Measurements from ENCODE around the gene ZCCHC8. TPM values are rescaled to one million over a fixed set of nuclear protein-coding genes. Genes with fewer than 3 reads are reported as not detected.
"Not testable (repeated sequence)": the region's sequence is repeated elsewhere in the genome, so short reads cannot be mapped to it uniquely, and the experiment has no call there.

ZCCHC8 gene
- total and polyA plus RNA-seq, 2 donors (not counting 3 experiments of a cell fraction or from before 2014, with no cell fraction given), result 10.0 to 24.4 TPM

DNA sequence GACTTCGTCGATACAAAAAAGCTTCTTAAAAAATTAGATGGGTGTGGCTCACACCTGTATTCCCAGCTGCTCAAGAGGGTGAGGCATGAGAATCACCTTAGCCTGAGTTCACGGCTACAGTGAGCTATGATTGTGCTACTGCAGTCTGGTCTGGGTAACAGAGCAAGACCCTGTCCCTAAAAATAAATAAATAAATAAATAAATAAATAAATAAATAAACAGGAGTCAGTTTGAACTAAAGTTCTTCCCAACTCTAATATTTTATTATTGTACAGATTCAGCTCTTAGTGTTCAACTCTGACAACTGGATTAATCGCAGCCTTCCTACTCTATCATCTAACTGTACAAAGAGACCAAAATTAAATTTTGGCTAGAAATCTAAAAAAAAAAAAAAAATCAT, 65.5 kb downstream of the ZCCHC8 start:
- H3K36me3 ChIP-seq (ENCODE audit: control insufficient read depth in 2 of 2, extremely low read depth in 1 of 2, insufficient read depth in 2 of 2, low read length in 2 of 2), result no peaks in the 10 kb centered on the region
- TF ChIP-seq JUN (IDR thresholded peaks at IDR 0.05; ENCODE audit: borderline replicate concordance, insufficient read depth, insufficient read length, low read depth), result no peak
- TF ChIP-seq FOS (IDR thresholded peaks at IDR 0.05; ENCODE audit: borderline replicate concordance, insufficient read depth, low read length), result no peak
- TF ChIP-seq EZH2 (IDR thresholded peaks at IDR 0.05; ENCODE audit: borderline replicate concordance, low read depth, low read length, severe bottlenecking), result no peak
- TF ChIP-seq POLR2AphosphoS5 (IDR thresholded peaks at IDR 0.05; ENCODE audit: insufficient read depth, low read depth, low read length), result no peak
- TF ChIP-seq GATA2 (IDR thresholded peaks at IDR 0.05; ENCODE audit: insufficient read depth, insufficient read length, low read depth, low read length), result no peak
- TF ChIP-seq, protein P1, sequence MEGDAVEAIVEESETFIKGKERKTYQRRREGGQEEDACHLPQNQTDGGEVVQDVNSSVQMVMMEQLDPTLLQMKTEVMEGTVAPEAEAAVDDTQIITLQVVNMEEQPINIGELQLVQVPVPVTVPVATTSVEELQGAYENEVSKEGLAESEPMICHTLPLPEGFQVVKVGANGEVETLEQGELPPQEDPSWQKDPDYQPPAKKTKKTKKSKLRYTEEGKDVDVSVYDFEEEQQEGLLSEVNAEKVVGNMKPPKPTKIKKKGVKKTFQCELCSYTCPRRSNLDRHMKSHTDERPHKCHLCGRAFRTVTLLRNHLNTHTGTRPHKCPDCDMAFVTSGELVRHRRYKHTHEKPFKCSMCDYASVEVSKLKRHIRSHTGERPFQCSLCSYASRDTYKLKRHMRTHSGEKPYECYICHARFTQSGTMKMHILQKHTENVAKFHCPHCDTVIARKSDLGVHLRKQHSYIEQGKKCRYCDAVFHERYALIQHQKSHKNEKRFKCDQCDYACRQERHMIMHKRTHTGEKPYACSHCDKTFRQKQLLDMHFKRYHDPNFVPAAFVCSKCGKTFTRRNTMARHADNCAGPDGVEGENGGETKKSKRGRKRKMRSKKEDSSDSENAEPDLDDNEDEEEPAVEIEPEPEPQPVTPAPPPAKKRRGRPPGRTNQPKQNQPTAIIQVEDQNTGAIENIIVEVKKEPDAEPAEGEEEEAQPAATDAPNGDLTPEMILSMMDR (IDR thresholded peaks at IDR 0.05; ENCODE audit: extremely low read depth in 1 of 2, insufficient read depth in 1 of 2, low read depth in 1 of 2, low read length in 2 of 2), result no peak
- no peak for TF ChIP-seq POLR2A (IDR thresholded peaks at IDR 0.05; ENCODE audit: low read depth, low read length)
- TF ChIP-seq, protein P2, sequence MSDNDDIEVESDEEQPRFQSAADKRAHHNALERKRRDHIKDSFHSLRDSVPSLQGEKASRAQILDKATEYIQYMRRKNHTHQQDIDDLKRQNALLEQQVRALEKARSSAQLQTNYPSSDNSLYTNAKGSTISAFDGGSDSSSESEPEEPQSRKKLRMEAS (IDR thresholded peaks at IDR 0.05; ENCODE audit: insufficient read depth, insufficient read length), result no peak
- TF ChIP-seq MYC (IDR thresholded peaks at IDR 0.05; ENCODE audit: low read depth, low read length), result no peak
- no peaks in the 10 kb centered on the region for H3K27me3 ChIP-seq (ENCODE audit: control insufficient read depth in 2 of 2, insufficient read depth in 2 of 2, low read length in 2 of 2)
- no peaks in the 10 kb centered on the region for H3K79me2 ChIP-seq (ENCODE audit: control insufficient read depth, insufficient read depth, low read length)
- no peaks in the 10 kb centered on the region for H3K9me3 ChIP-seq (replicated peaks; ENCODE audit: control insufficient read depth, insufficient read depth, low read length)
- ChIA-PET CTCF (interaction anchor here (1.2 to 1.6 kb wide), 3 partner anchors 11 to 62 kb away, joined by 3 to 4 read pairs (median 4); no protein-coding TSS in a partner anchor), POLR2A (interaction anchor here (0.7 kb wide), 1 partner anchor 83 kb away, joined by 5 read pairs; no protein-coding TSS in a partner anchor)
- no peak overlapping the region for H3K4me2 ChIP-seq (ENCODE audit: insufficient read depth, low read length)
- H3K4me3 ChIP-seq (replicated peaks in 1 of 3; ENCODE audit: insufficient read depth in 1 of 3, low read depth in 1 of 3, low read length in 3 of 3), result no peak overlapping the region
- no peak for FAIRE-seq
- no peaks in the 10 kb centered on the region for H3K4me1 ChIP-seq (ENCODE audit: control insufficient read depth, extremely low read depth, insufficient read depth, low read length)
- no peaks in the 10 kb centered on the region for H3K9me1 ChIP-seq (replicated peaks; ENCODE audit: control insufficient read depth, extremely low read depth, insufficient read depth, low read length)
- dilution Hi-C loops (cut with MboI; ENCODE audit: extremely low pct_ligation_motif_present, low sequenced_read_pairs), result no loop called here
- H2AFZ ChIP-seq (ENCODE audit: low read depth, low read length), result no peak overlapping the region
- intact Hi-C loops (cut with micrococcal nuclease), result no loop called here
- no peak for DNase-seq (ENCODE audit: low read depth, low spot score)
- BruUV-seq (replicated peaks), result no TSS peak
- H3K27ac ChIP-seq (ENCODE audit: insufficient read depth, low read depth, low read length), result no peak overlapping the region
- no peak overlapping the region for H3K9ac ChIP-seq (replicated peaks; ENCODE audit: extremely low read depth, insufficient read depth, low read length)
- H4K20me1 ChIP-seq (replicated peaks; ENCODE audit: control insufficient read depth, extremely low read depth, insufficient read depth, low read length), result no peaks in the 10 kb centered on the region

DNA sequence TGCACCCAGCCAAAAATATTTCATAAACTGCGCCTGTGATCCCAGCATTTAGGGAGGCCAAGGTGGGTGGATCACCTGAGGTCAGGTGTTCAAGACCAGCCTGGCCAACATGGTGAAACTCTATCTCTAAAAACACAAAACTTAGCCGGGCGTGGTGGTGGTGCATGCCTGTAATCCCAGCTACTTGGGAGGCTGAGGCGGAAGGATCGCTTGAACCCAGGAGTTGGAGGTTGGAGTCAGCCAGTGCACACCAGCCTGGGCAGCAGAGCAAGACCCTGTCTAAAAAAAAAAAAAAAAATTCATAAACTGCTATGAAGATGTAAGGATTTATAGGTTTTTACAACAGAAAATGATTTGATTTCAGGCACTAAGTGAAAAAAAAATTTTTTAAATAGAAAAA, 71.7 kb downstream of the ZCCHC8 start:
- FAIRE-seq, POLR2A ChIA-PET: not testable (repeated sequence)

More for the DNA sequence above, 71.7 kb downstream of the ZCCHC8 start:
- H4K20me1 ChIP-seq (replicated peaks; ENCODE audit: control insufficient read depth, extremely low read depth, insufficient read depth, low read length); H3K79me2 ChIP-seq (ENCODE audit: control insufficient read depth, insufficient read depth, low read length); H3K27me3 ChIP-seq (ENCODE audit: control insufficient read depth in 2 of 2, insufficient read depth in 2 of 2, low read length in 2 of 2); dilution Hi-C loops (cut with MboI; ENCODE audit: extremely low pct_ligation_motif_present, low sequenced_read_pairs); H3K9me3 ChIP-seq (replicated peaks; ENCODE audit: control insufficient read depth, insufficient read depth, low read length); H3K4me1 ChIP-seq (ENCODE audit: control insufficient read depth, extremely low read depth, insufficient read depth, low read length); H3K9ac ChIP-seq (replicated peaks; ENCODE audit: extremely low read depth, insufficient read depth, low read length); H3K4me3 ChIP-seq (replicated peaks in 1 of 3; ENCODE audit: insufficient read depth in 1 of 3, low read depth in 1 of 3, low read length in 3 of 3); H3K36me3 ChIP-seq (ENCODE audit: control insufficient read depth in 2 of 2, extremely low read depth in 1 of 2, insufficient read depth in 2 of 2, low read length in 2 of 2); H2AFZ ChIP-seq (ENCODE audit: low read depth, low read length); DNase-seq (ENCODE audit: low read depth, low spot score); intact Hi-C loops (cut with micrococcal nuclease); H3K9me1 ChIP-seq (replicated peaks; ENCODE audit: control insufficient read depth, extremely low read depth, insufficient read depth, low read length); BruUV-seq (replicated peaks); H3K27ac ChIP-seq (ENCODE audit: insufficient read depth, low read depth, low read length); H3K4me2 ChIP-seq (ENCODE audit: insufficient read depth, low read length): not testable (repeated sequence)
- CTCF ChIA-PET, result interaction anchor here (1.6 kb wide), 1 partner anchor 42 kb away, joined by 8 read pairs; no protein-coding TSS in a partner anchor
